ENCODE results near the gene COL26A1. TPM values are rescaled to one million over a fixed set of nuclear protein-coding genes. Genes with fewer than 3 reads are reported as not detected.

COL26A1 gene
- total RNA-seq, 1 experiment from 2014 or later = not detected

GRCh38 chr7:101576998-101577397, 214.3 kb downstream of the COL26A1 start:
- H3K79me2 ChIP-seq (ENCODE audit: low read length) = no peaks in the 10 kb centered on the region
- intact Hi-C loops (cut with micrococcal nuclease) = no loop called here
- TF ChIP-seq EZH2phosphoT487 (IDR thresholded peaks at IDR 0.05; ENCODE audit: borderline replicate concordance, low read length) = no peak
- TF ChIP-seq CTCF (conservative IDR thresholded peaks at IDR 0.05; ENCODE audit: low read depth, low read length) = no peak
- no peak for TF ChIP-seq EZH2 (IDR thresholded peaks at IDR 0.05; ENCODE audit: low read length, unreplicated experiment)
- ATAC-seq (no peak), DNase-seq (peak; percentile 18)
- no peaks in the 10 kb centered on the region for H3K36me3 ChIP-seq (ENCODE audit: low read depth, low read length)
- H2AFZ ChIP-seq (ENCODE audit: low read length) = no peak overlapping the region
- ChIA-PET POLR2A (ENCODE audit: unreplicated experiment) (no interaction called here), CTCF (no interaction called here)
- H3K9ac ChIP-seq (ENCODE audit: low read length) = no peak overlapping the region
- H3K4me1 ChIP-seq (ENCODE audit: insufficient read depth, low read length) = no peaks in the 10 kb centered on the region
- H3K9me3 ChIP-seq (ENCODE audit: low read length) = no peaks in the 10 kb centered on the region
- no peak overlapping the region for H3K27ac ChIP-seq (ENCODE audit: low read length)
- H3K4me3 ChIP-seq (ENCODE audit: low read length) = no peak overlapping the region
- no peaks in the 10 kb centered on the region for H3K27me3 ChIP-seq (ENCODE audit: low read length)
- no peaks in the 10 kb centered on the region for H3K9me2 ChIP-seq (replicated peaks; ENCODE audit: low read length)
- H3K4me2 ChIP-seq (ENCODE audit: low read length) = no peak overlapping the region
- H4K20me1 ChIP-seq (ENCODE audit: low read length) = no peaks in the 10 kb centered on the region
- no TSS peak for BruUV-seq (replicated peaks)
- H3F3A ChIP-seq (ENCODE audit: low read length, unreplicated experiment) = no peaks in the 10 kb centered on the region

GRCh38 chr7:101578552-101578951, 215.9 kb downstream of the COL26A1 start:
- CTCF ChIA-PET = no interaction called here
- POLR2A ChIA-PET (ENCODE audit: unreplicated experiment) = no interaction called here

More at GRCh38 chr7:101578552-101578951, 215.9 kb downstream of the COL26A1 start:
- Histone ChIP-seq H3K79me2 (ENCODE audit: low read length) (no peaks in the 10 kb centered on the region), H3K4me3 (ENCODE audit: low read length) (no peak overlapping the region), H3K27me3 (ENCODE audit: low read length) (no peaks in the 10 kb centered on the region), H3K9me2 (replicated peaks; ENCODE audit: low read length) (no peaks in the 10 kb centered on the region), H3K36me3 (ENCODE audit: low read depth, low read length) (no peaks in the 10 kb centered on the region), H4K20me1 (ENCODE audit: low read length) (no peaks in the 10 kb centered on the region), H3K4me1 (ENCODE audit: insufficient read depth, low read length) (no peaks in the 10 kb centered on the region), H3K27ac (ENCODE audit: low read length) (no peak overlapping the region), H3K9me3 (ENCODE audit: low read length) (no peaks in the 10 kb centered on the region), H2AFZ (ENCODE audit: low read length) (no peak overlapping the region), H3K4me2 (ENCODE audit: low read length) (no peak overlapping the region), H3K9ac (ENCODE audit: low read length) (no peak overlapping the region), H3F3A (ENCODE audit: low read length, unreplicated experiment) (no peaks in the 10 kb centered on the region)
- DNase-seq (no peak), ATAC-seq (no peak)
- intact Hi-C loops (cut with micrococcal nuclease) = no loop called here
- no TSS peak for BruUV-seq (replicated peaks)
- TF ChIP-seq CTCF (conservative IDR thresholded peaks at IDR 0.05; ENCODE audit: low read depth, low read length) (no peak), EZH2 (IDR thresholded peaks at IDR 0.05; ENCODE audit: low read length, unreplicated experiment) (no peak), EZH2phosphoT487 (IDR thresholded peaks at IDR 0.05; ENCODE audit: borderline replicate concordance, low read length) (no peak)

Measured in PC-3 (cell line).